ENCODE results near the gene GDPD1. TPM values are rescaled to one million over a fixed set of nuclear protein-coding genes. Genes with fewer than 3 reads are reported as not detected.
A peak's percentile ranks its signal among the peaks of the same experiment; 100 is the strongest.

The GDPD1 gene
- total RNA-seq, 1 experiment from 2014 or later: 2.6 TPM

DNA sequence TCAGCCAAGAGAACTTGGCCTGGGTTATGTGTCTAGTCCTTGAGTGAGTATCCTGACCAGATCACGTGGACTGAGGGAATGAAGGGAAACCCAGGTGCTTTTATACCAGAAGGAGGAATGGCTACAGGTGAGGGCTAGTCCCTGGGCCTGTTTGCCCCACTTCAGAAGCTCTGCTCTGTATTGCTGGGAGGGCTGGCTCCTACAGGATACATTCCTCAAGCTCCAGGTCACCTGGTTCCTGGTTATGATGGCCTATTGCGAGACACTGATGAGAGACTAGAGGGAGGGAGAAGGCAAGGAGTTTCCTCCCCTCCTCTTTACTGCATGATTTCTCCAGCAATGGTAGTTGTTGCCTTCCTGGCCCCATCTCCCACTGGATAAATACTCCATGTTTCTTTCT, 29.5 kb upstream of the GDPD1 start:
- H2BK15ac ChIP-seq (ENCODE audit: low read depth, low read length): no peak overlapping the region
- no peak overlapping the region for H2AK5ac ChIP-seq (ENCODE audit: insufficient read length, low read length)
- H4K5ac ChIP-seq (ENCODE audit: insufficient read length, low read depth, low read length): no peak overlapping the region
- no peaks in the 10 kb centered on the region for H3K4me1 ChIP-seq (ENCODE audit: insufficient read depth, low read length)
- H3K4me2 ChIP-seq (ENCODE audit: insufficient read depth, insufficient read length, low read length): no peak overlapping the region
- Mint-ChIP-seq H3K27me3 (ENCODE audit: low read depth) (no peaks in the 10 kb centered on the region), H3K27ac (peak overlapping the region in 1 of 3 experiments; percentile 87; a peak in 2 of 7 replicates), H3K9me3 (no peaks in the 10 kb centered on the region), H3K36me3 (ENCODE audit: insufficient read depth in 1 of 3, low read depth in 3 of 3) (peaks cover 27 to 75% (median 74%) of the 10 kb centered on the region in 3 experiments; a peak in 6 of 7 replicates), H3K4me1 (no peaks in the 10 kb centered on the region), H3K4me3 (no peak overlapping the region)
- H3K23ac ChIP-seq (ENCODE audit: insufficient read length, low read depth, low read length): no peak overlapping the region
- no peak overlapping the region for H3K14ac ChIP-seq (ENCODE audit: insufficient read depth, low read length)
- H2BK20ac ChIP-seq (ENCODE audit: low read depth, low read length, poor library complexity, severe bottlenecking): no peak overlapping the region
- H4K8ac ChIP-seq (replicated peaks; ENCODE audit: insufficient read length, low read depth, low read length): no peak overlapping the region
- H3T11ph ChIP-seq (ENCODE audit: low read length): no peak overlapping the region
- no peak overlapping the region for H3K9ac ChIP-seq (ENCODE audit: extremely low read depth, insufficient read length, low read length)
- TF ChIP-seq, protein P1, sequence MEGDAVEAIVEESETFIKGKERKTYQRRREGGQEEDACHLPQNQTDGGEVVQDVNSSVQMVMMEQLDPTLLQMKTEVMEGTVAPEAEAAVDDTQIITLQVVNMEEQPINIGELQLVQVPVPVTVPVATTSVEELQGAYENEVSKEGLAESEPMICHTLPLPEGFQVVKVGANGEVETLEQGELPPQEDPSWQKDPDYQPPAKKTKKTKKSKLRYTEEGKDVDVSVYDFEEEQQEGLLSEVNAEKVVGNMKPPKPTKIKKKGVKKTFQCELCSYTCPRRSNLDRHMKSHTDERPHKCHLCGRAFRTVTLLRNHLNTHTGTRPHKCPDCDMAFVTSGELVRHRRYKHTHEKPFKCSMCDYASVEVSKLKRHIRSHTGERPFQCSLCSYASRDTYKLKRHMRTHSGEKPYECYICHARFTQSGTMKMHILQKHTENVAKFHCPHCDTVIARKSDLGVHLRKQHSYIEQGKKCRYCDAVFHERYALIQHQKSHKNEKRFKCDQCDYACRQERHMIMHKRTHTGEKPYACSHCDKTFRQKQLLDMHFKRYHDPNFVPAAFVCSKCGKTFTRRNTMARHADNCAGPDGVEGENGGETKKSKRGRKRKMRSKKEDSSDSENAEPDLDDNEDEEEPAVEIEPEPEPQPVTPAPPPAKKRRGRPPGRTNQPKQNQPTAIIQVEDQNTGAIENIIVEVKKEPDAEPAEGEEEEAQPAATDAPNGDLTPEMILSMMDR (conservative IDR thresholded peaks at IDR 0.05): no peak
- no peak overlapping the region for H3K18ac ChIP-seq (ENCODE audit: insufficient read length, low read depth, low read length)
- no peak overlapping the region for H2BK5ac ChIP-seq (ENCODE audit: insufficient read length, low read length)
- H4K91ac ChIP-seq (ENCODE audit: insufficient read length, low read depth, low read length): no peak overlapping the region
- no peaks in the 10 kb centered on the region for H3K27me3 ChIP-seq (ENCODE audit: insufficient read depth, low read length)
- H3K4ac ChIP-seq (ENCODE audit: low read depth, low read length): no peak overlapping the region
- no peaks in the 10 kb centered on the region for H4K20me1 ChIP-seq (ENCODE audit: control insufficient read depth, insufficient read depth, insufficient read length)
- H3K23me2 ChIP-seq (ENCODE audit: insufficient read length, low read depth, low read length, poor library complexity, severe bottlenecking): no peaks in the 10 kb centered on the region
- H2AFZ ChIP-seq (ENCODE audit: low read length): no peak overlapping the region
- no peak overlapping the region for H2BK12ac ChIP-seq (ENCODE audit: insufficient read length, low read depth, low read length)
- WGBS (ENCODE audit: extremely low coverage, insufficient read length, low lambda C conversion rate): no CpG with 5 or more reads among the region's 2 CpGs
- H3K56ac ChIP-seq (ENCODE audit: insufficient read length, low read depth, low read length): no peak overlapping the region
- no peak overlapping the region for H2BK120ac ChIP-seq (ENCODE audit: low read depth, low read length, poor library complexity, severe bottlenecking)
- DNase-seq: no peak
- H3K79me2 ChIP-seq (ENCODE audit: insufficient read depth, low read length): no peaks in the 10 kb centered on the region
- H3K9me3 ChIP-seq (ENCODE audit: control insufficient read depth, low read depth, low read length): no peaks in the 10 kb centered on the region
- H3K79me1 ChIP-seq (ENCODE audit: insufficient read depth, low read depth, low read length, poor library complexity, severe bottlenecking): no peaks in the 10 kb centered on the region
- H3K27ac ChIP-seq (ENCODE audit: insufficient read length, low read depth, low read length): no peak overlapping the region
